ENCODE results near the gene LONP1. TPM values are rescaled to one million over a fixed set of nuclear protein-coding genes. Genes with fewer than 3 reads are reported as not detected.

LONP1 gene
- total RNA-seq, 1 donor from 2014 or later: 64.4 TPM

- peaks cover 16% of the 10 kb centered on the region for H3K36me3 Mint-ChIP-seq (ENCODE audit: low read depth, unreplicated experiment)
- DNase-seq (ENCODE audit: low spot score): no peak
- no peaks in the 10 kb centered on the region for H3K4me1 Mint-ChIP-seq (ENCODE audit: unreplicated experiment)
- H3K4me3 Mint-ChIP-seq (ENCODE audit: unreplicated experiment): no peak overlapping the region
- no peaks in the 10 kb centered on the region for H3K9me3 Mint-ChIP-seq (ENCODE audit: unreplicated experiment)
- no peak overlapping the region for H3K27ac Mint-ChIP-seq (ENCODE audit: unreplicated experiment)
- TF ChIP-seq CTCF (IDR thresholded peaks at IDR 0.05; ENCODE audit: unreplicated experiment): no peak
- H3K27me3 Mint-ChIP-seq (ENCODE audit: unreplicated experiment): peaks cover 7% of the 10 kb centered on the region
Observed at GRCh38 chr19:5697890-5698634, 21.9 kb downstream of the LONP1 start.

- Mint-ChIP-seq H3K36me3 (ENCODE audit: low read depth, unreplicated experiment) (peaks cover 16% of the 10 kb centered on the region), H3K27ac (ENCODE audit: unreplicated experiment) (no peak overlapping the region), H3K4me3 (ENCODE audit: unreplicated experiment) (no peak overlapping the region), H3K27me3 (ENCODE audit: unreplicated experiment) (peaks cover 6% of the 10 kb centered on the region), H3K9me3 (ENCODE audit: unreplicated experiment) (no peaks in the 10 kb centered on the region), H3K4me1 (ENCODE audit: unreplicated experiment) (no peaks in the 10 kb centered on the region)
- TF ChIP-seq CTCF (IDR thresholded peaks at IDR 0.05; ENCODE audit: unreplicated experiment): no peak
- no peak for DNase-seq (ENCODE audit: low spot score)
Observed at GRCh38 chr19:5697022-5697889, 22.7 kb downstream of the LONP1 start.

GRCh38 chr19:5696196-5697021 is 23.5 kb downstream of the LONP1 start:
- Mint-ChIP-seq H3K4me3 (ENCODE audit: unreplicated experiment) (no peak overlapping the region), H3K36me3 (ENCODE audit: low read depth, unreplicated experiment) (peaks cover 18% of the 10 kb centered on the region), H3K27ac (ENCODE audit: unreplicated experiment) (no peak overlapping the region), H3K4me1 (ENCODE audit: unreplicated experiment) (no peaks in the 10 kb centered on the region), H3K9me3 (ENCODE audit: unreplicated experiment) (no peaks in the 10 kb centered on the region), H3K27me3 (ENCODE audit: unreplicated experiment) (peaks cover 6% of the 10 kb centered on the region)
- TF ChIP-seq CTCF (IDR thresholded peaks at IDR 0.05; ENCODE audit: unreplicated experiment): no peak
- no peak for DNase-seq (ENCODE audit: low spot score)

- peaks cover 15% of the 10 kb centered on the region for H3K36me3 Mint-ChIP-seq (ENCODE audit: low read depth, unreplicated experiment)
- H3K9me3 Mint-ChIP-seq (ENCODE audit: unreplicated experiment): no peaks in the 10 kb centered on the region
- DNase-seq (ENCODE audit: low spot score): no peak
- no peak overlapping the region for H3K4me3 Mint-ChIP-seq (ENCODE audit: unreplicated experiment)
- peaks cover 7% of the 10 kb centered on the region for H3K27me3 Mint-ChIP-seq (ENCODE audit: unreplicated experiment)
- TF ChIP-seq CTCF (IDR thresholded peaks at IDR 0.05; ENCODE audit: unreplicated experiment): no peak
- peaks cover 4% of the 10 kb centered on the region for H3K4me1 Mint-ChIP-seq (ENCODE audit: unreplicated experiment)
- no peak overlapping the region for H3K27ac Mint-ChIP-seq (ENCODE audit: unreplicated experiment)
Observed at GRCh38 chr19:5695649-5696195, 24.2 kb downstream of the LONP1 start.
